ENCODE measurements around the gene GPC5. TPM values are rescaled to one million over a fixed set of nuclear protein-coding genes. Genes with fewer than 3 reads are reported as not detected.

Gene GPC5
- total RNA-seq, 2 donors from 2014 or later: 0.83 to 1.3 TPM

GRCh38 chr13:91592056-91593014 lies 193.9 kb downstream of the GPC5 start:
- no peak for TF ChIP-seq CTCF (IDR thresholded peaks at IDR 0.05)
- no peak overlapping the region for H3K27ac ChIP-seq
- H3K4me3 ChIP-seq: no peak overlapping the region
- no peaks in the 10 kb centered on the region for H3K4me1 ChIP-seq
- H3K9me3 ChIP-seq: no peaks in the 10 kb centered on the region
- no peaks in the 10 kb centered on the region for H3K27me3 ChIP-seq
- DNase-seq (ENCODE audit: low spot score): no peak
- no peaks in the 10 kb centered on the region for H3K36me3 ChIP-seq

- Histone ChIP-seq H3K36me3 (no peaks in the 10 kb centered on the region), H3K4me1 (no peaks in the 10 kb centered on the region), H3K27me3 (no peaks in the 10 kb centered on the region), H3K27ac (no peak overlapping the region), H3K4me3 (no peak overlapping the region), H3K9me3 (no peaks in the 10 kb centered on the region)
- no peak for DNase-seq (ENCODE audit: low spot score)
- TF ChIP-seq CTCF (IDR thresholded peaks at IDR 0.05): no peak
Measured at GRCh38 chr13:91593456-91593855, 195.0 kb downstream of the GPC5 start.

GRCh38 chr13:91594061-91594460 lies 195.6 kb downstream of the GPC5 start:
- Histone ChIP-seq H3K4me3 (no peak overlapping the region), H3K9me3 (no peaks in the 10 kb centered on the region), H3K36me3 (no peaks in the 10 kb centered on the region), H3K27ac (no peak overlapping the region), H3K4me1 (no peaks in the 10 kb centered on the region), H3K27me3 (no peaks in the 10 kb centered on the region)
- TF ChIP-seq CTCF (IDR thresholded peaks at IDR 0.05): no peak
- DNase-seq (ENCODE audit: low spot score): no peak

GRCh38 chr13:91595677-91596076 lies 197.3 kb downstream of the GPC5 start:
- H3K4me1 ChIP-seq: no peaks in the 10 kb centered on the region
- no peak for TF ChIP-seq CTCF (IDR thresholded peaks at IDR 0.05)
- no peaks in the 10 kb centered on the region for H3K36me3 ChIP-seq
- no peaks in the 10 kb centered on the region for H3K9me3 ChIP-seq
- H3K4me3 ChIP-seq: no peak overlapping the region
- DNase-seq (ENCODE audit: low spot score): no peak
- no peak overlapping the region for H3K27ac ChIP-seq
- no peaks in the 10 kb centered on the region for H3K27me3 ChIP-seq

- no peaks in the 10 kb centered on the region for H3K36me3 ChIP-seq
- no peaks in the 10 kb centered on the region for H3K27me3 ChIP-seq
- no peak overlapping the region for H3K4me3 ChIP-seq
- H3K4me1 ChIP-seq: no peaks in the 10 kb centered on the region
- no peak overlapping the region for H3K27ac ChIP-seq
- no peak for TF ChIP-seq CTCF (IDR thresholded peaks at IDR 0.05)
- H3K9me3 ChIP-seq: no peaks in the 10 kb centered on the region
- DNase-seq (ENCODE audit: low spot score): no peak
Measured at GRCh38 chr13:91596842-91597241, 198.4 kb downstream of the GPC5 start.

Measured in right atrium auricular region (tissue), 2 donors.